ENCODE data around the gene APOBEC3B.
"Not testable (repeated sequence)": the region's sequence is repeated elsewhere in the genome, so short reads cannot be mapped to it uniquely, and the experiment has no call there.

Gene APOBEC3B

GRCh38 chr22:39028281-39028680 lies 46.1 kb downstream of the APOBEC3B start:
- DNase-seq (ENCODE audit: low read depth) = no peak

GRCh38 chr22:39029227-39029626 lies 47.1 kb downstream of the APOBEC3B start:
- no peak for DNase-seq (ENCODE audit: low read depth)
- H3K4me3 ChIP-seq (ENCODE audit: low read depth, low read length) = no peak overlapping the region
- no peak for TF ChIP-seq CTCF (IDR thresholded peaks at IDR 0.05; ENCODE audit: insufficient read depth, low read depth, low read length, missing control alignments)

More at GRCh38 chr22:39028281-39028680, 46.1 kb downstream of the APOBEC3B start:
- H3K4me3 ChIP-seq (ENCODE audit: low read depth, low read length) = no peak overlapping the region
- TF ChIP-seq CTCF (IDR thresholded peaks at IDR 0.05; ENCODE audit: insufficient read depth, low read depth, low read length, missing control alignments) = no peak

- H3K4me3 ChIP-seq (ENCODE audit: low read depth, low read length) = no peak overlapping the region
- DNase-seq (ENCODE audit: low read depth) = no peak
Measured at GRCh38 chr22:39030705-39031104, 48.6 kb downstream of the APOBEC3B start.

GRCh38 chr22:39031434-39032295 lies 49.5 kb downstream of the APOBEC3B start:
- DNase-seq (ENCODE audit: low read depth); H3K4me3 ChIP-seq (ENCODE audit: low read depth, low read length): not testable (repeated sequence)

More at GRCh38 chr22:39030705-39031104, 48.6 kb downstream of the APOBEC3B start:
- TF ChIP-seq CTCF (IDR thresholded peaks at IDR 0.05; ENCODE audit: insufficient read depth, low read depth, low read length, missing control alignments) = no peak

GRCh38 chr22:39037071-39037470 lies 54.9 kb downstream of the APOBEC3B start:
- not testable (repeated sequence) for H3K4me3 ChIP-seq (ENCODE audit: low read depth, low read length); DNase-seq (ENCODE audit: low read depth)

- no peak for DNase-seq (ENCODE audit: low read depth)
- 0 out of 2 replicates have a peak overlapping the region, but pooled peaks have one; percentile 99 for H3K4me3 ChIP-seq (ENCODE audit: low read depth, low read length)
- TF ChIP-seq CTCF (IDR thresholded peaks at IDR 0.05; ENCODE audit: insufficient read depth, low read depth, low read length, missing control alignments) = no peak
Measured at GRCh38 chr22:39039306-39040126, 57.4 kb downstream of the APOBEC3B start.

GRCh38 chr22:39040155-39040537 lies 58.0 kb downstream of the APOBEC3B start:
- DNase-seq (ENCODE audit: low read depth) = not testable (repeated sequence)
- H3K4me3 ChIP-seq (ENCODE audit: low read depth, low read length) = peak overlapping the region; percentile 99

GRCh38 chr22:39040538-39041296 lies 58.6 kb downstream of the APOBEC3B start, which contains the start of gene APOBEC3F:
Gene APOBEC3F (plus strand): TSS chr22:39040864. CDS start chr22:39040961, 97 bp downstream.
- H3K4me3 ChIP-seq (ENCODE audit: low read depth, low read length) = peak within 1 kb of the TSS; percentile 99
- peak; percentile 58 for DNase-seq (ENCODE audit: low read depth)

Data from GM12865 (cell line).